H9 (cell line): Measurements from ENCODE around the gene HDHD2. TPM values are rescaled to one million over a fixed set of nuclear protein-coding genes. Genes with fewer than 3 reads are reported as not detected.

ENCODE experiments used
- DNase-seq: peaks from one replicate; pipeline ENCODE4 v3.0.0-alpha.2; 2017
- H2AFZ ChIP-seq: one replicate; pipeline ENCODE4 v1.6.1; 2013; ENCODE audit warnings: mild to moderate bottlenecking, low read length, control low read depth, moderate library complexity
- H2AK5ac ChIP-seq: 2 replicates; pipeline ENCODE4 v1.6.1; 2013; ENCODE audit warnings: low read length, control low read depth, mixed read lengths; ENCODE audit not compliant: insufficient read length
- H2BK120ac ChIP-seq: one replicate; pipeline ENCODE4 v1.6.1; 2013; ENCODE audit warnings: low read depth, mild to moderate bottlenecking, low read length, control low read depth, inconsistent platforms; ENCODE audit not compliant: poor library complexity, severe bottlenecking
- H2BK12ac ChIP-seq: 2 replicates; pipeline ENCODE4 v1.6.1; 2013; ENCODE audit warnings: low read length, control low read depth, mixed read lengths, low read depth; ENCODE audit not compliant: insufficient read length
- H2BK15ac ChIP-seq: 2 replicates; pipeline ENCODE4 v1.6.1; 2013; ENCODE audit warnings: low read depth, low read length, control low read depth
- H2BK20ac ChIP-seq: one replicate; pipeline ENCODE4 v1.6.1; 2013; ENCODE audit warnings: low read depth, mild to moderate bottlenecking, low read length, control low read depth, inconsistent platforms; ENCODE audit not compliant: poor library complexity, severe bottlenecking
- H2BK5ac ChIP-seq: 2 replicates; pipeline ENCODE4 v1.6.1; 2013; ENCODE audit warnings: low read length, control low read depth, mixed read lengths; ENCODE audit not compliant: insufficient read length
- H3K14ac ChIP-seq: 2 replicates; pipeline ENCODE4 v1.6.1; 2013; ENCODE audit warnings: low read length, control low read depth; ENCODE audit not compliant: insufficient read depth
- H3K18ac ChIP-seq: 2 replicates; pipeline ENCODE4 v1.6.1; 2013; ENCODE audit warnings: low read depth, mild to moderate bottlenecking, mixed read lengths, low read length, control low read depth; ENCODE audit not compliant: insufficient read length
- H3K23ac ChIP-seq: 2 replicates; pipeline ENCODE4 v1.6.1; 2013; ENCODE audit warnings: low read length, control low read depth, mixed read lengths, low read depth; ENCODE audit not compliant: insufficient read length
- H3K23me2 ChIP-seq: 2 replicates; pipeline ENCODE4 v1.6.1; 2013; ENCODE audit warnings: low read depth, mild to moderate bottlenecking, mixed read lengths, low read length, control low read depth; ENCODE audit not compliant: insufficient read length, poor library complexity, severe bottlenecking
- H3K27ac ChIP-seq: 2 replicates; pipeline ENCODE4 v1.5.1; 2013; ENCODE audit warnings: low read length, control low read depth, mixed read lengths, low read depth; ENCODE audit not compliant: insufficient read length
- H3K27me3 ChIP-seq: 2 replicates; pipeline ENCODE4 v1.6.1; 2013; ENCODE audit warnings: low read length, control low read depth, inconsistent platforms; ENCODE audit not compliant: insufficient read depth
- H3K4ac ChIP-seq: 2 replicates; pipeline ENCODE4 v1.6.1; 2013; ENCODE audit warnings: low read depth, mild to moderate bottlenecking, control low read depth, inconsistent platforms, low read length, moderate library complexity
- H3K4me1 ChIP-seq: 2 replicates; pipeline ENCODE4 v1.6.1; 2013; ENCODE audit warnings: low read length, control low read depth, inconsistent platforms; ENCODE audit not compliant: insufficient read depth
- H3K4me2 ChIP-seq: 2 replicates; pipeline ENCODE4 v1.6.1; 2013; ENCODE audit warnings: low read length, control low read depth, mixed read lengths; ENCODE audit not compliant: insufficient read length, insufficient read depth
- H3K56ac ChIP-seq: 2 replicates; pipeline ENCODE4 v1.6.1; 2013; ENCODE audit warnings: low read depth, mild to moderate bottlenecking, mixed read lengths, low read length, control low read depth; ENCODE audit not compliant: insufficient read length
- H3K79me1 ChIP-seq: 2 replicates; pipeline ENCODE4 v1.6.1; 2013; ENCODE audit warnings: low read depth, mild to moderate bottlenecking, moderate library complexity, low read length, control low read depth, inconsistent platforms; ENCODE audit not compliant: insufficient read depth, poor library complexity, severe bottlenecking
- H3K79me2 ChIP-seq: 2 replicates; pipeline ENCODE4 v1.6.1; 2013; ENCODE audit warnings: low read length, control low read depth, inconsistent platforms; ENCODE audit not compliant: insufficient read depth
- H3K9ac ChIP-seq: 2 replicates; pipeline ENCODE4 v1.6.1; 2013; ENCODE audit warnings: low read length, control low read depth, mixed read lengths; ENCODE audit not compliant: insufficient read length; ENCODE audit errors: extremely low read depth
- H3K9me3 ChIP-seq: one replicate; pipeline ENCODE4 v1.6.1; 2013; ENCODE audit warnings: low read depth, low read length, inconsistent platforms; ENCODE audit not compliant: control insufficient read depth
- H3T11ph ChIP-seq: one replicate; pipeline ENCODE4 v1.6.1; 2013; ENCODE audit warnings: mild to moderate bottlenecking, low read length, control low read depth, inconsistent platforms
- H4K20me1 ChIP-seq: one replicate; pipeline ENCODE4 v1.6.1; 2013; ENCODE audit not compliant: control insufficient read depth, insufficient read length, insufficient read depth
- H4K5ac ChIP-seq: 2 replicates; pipeline ENCODE4 v1.6.1; 2013; ENCODE audit warnings: low read depth, mild to moderate bottlenecking, mixed read lengths, low read length, control low read depth; ENCODE audit not compliant: insufficient read length
- H4K8ac ChIP-seq: replicated peaks from 2 replicates; pipeline ENCODE4 v1.6.1; 2013; ENCODE audit warnings: low read length, control low read depth, mixed read lengths, low read depth; ENCODE audit not compliant: insufficient read length
- H4K91ac ChIP-seq: 2 replicates; pipeline ENCODE4 v1.6.1; 2013; ENCODE audit warnings: low read depth, mild to moderate bottlenecking, moderate library complexity, mixed read lengths, low read length, control low read depth; ENCODE audit not compliant: insufficient read length
- H3K27ac Mint-ChIP-seq, 3 experiments: 2 replicates in 2 of 3; 3 replicates in 1 of 3; pipeline ENCODE4 v1.8.0; 2020 to 2021; ENCODE audit warnings: mixed read lengths in 3 of 3, mild to moderate bottlenecking in 1 of 3, moderate library complexity in 1 of 3
- H3K27me3 Mint-ChIP-seq: 2 replicates; pipeline ENCODE4 v1.8.0; 2021; ENCODE audit warnings: low read depth, mild to moderate bottlenecking, moderate library complexity, mixed read lengths
- H3K36me3 Mint-ChIP-seq, 3 experiments: 2 replicates in 2 of 3; 3 replicates in 1 of 3; pipeline ENCODE4 v1.8.0; 2020 to 2021; ENCODE audit warnings: low read depth in 3 of 3, mixed read lengths in 3 of 3; ENCODE audit not compliant: insufficient read depth in 1 of 3
- H3K4me1 Mint-ChIP-seq, 2 experiments: 2 replicates each; pipeline ENCODE4 v1.8.0; 2020; ENCODE audit warnings: mixed read lengths in 2 of 2
- H3K4me3 Mint-ChIP-seq, 2 experiments: 2 replicates in 1 of 2; 3 replicates in 1 of 2; pipeline ENCODE4 v1.8.0; 2020 to 2021; ENCODE audit warnings: mild to moderate bottlenecking in 2 of 2, mixed read lengths in 2 of 2, moderate library complexity in 1 of 2
- H3K9me3 Mint-ChIP-seq, 2 experiments: 2 replicates in 1 of 2; 3 replicates in 1 of 2; pipeline ENCODE4 v1.8.0; 2020; ENCODE audit warnings: mild to moderate bottlenecking in 2 of 2, mixed read lengths in 2 of 2, moderate library complexity in 1 of 2
- CTCF ChIP-seq: fragments of 200-600 bp; sonication (generic); conservative IDR thresholded peaks from 3 replicates; pipeline ENCODE4 v1.8.0; 2021; ENCODE audit warnings: antibody characterized with exemption, mild to moderate bottlenecking
- WGBS: extraction: QIAGEN DNeasy Blood & Tissue Kit; methylation state at CpG from one replicate; pipeline ENCODE4 v1.1.7; 2013; ENCODE audit warnings: missing lambda C conversion rate, low lambda C conversion rate, mixed read lengths; ENCODE audit not compliant: insufficient read length; ENCODE audit errors: extremely low coverage; 5-methylcytosine and 5-hydroxymethylcytosine counted together
- total RNA-seq: library from RNA; stranded (reverse); gene quantifications from 2 replicates; pipeline ENCODE4 v1.2.1, GENCODE V29; 2021

Gene HDHD2
- total RNA-seq, 1 experiment from 2014 or later: 51.0 TPM

GRCh38 chr18:47179520-47179919 is 29.2 kb upstream of the HDHD2 start:
- Histone ChIP-seq H3K27me3 (no peaks in the 10 kb centered on the region), H4K5ac (no peak overlapping the region), H4K20me1 (no peaks in the 10 kb centered on the region), H2BK120ac (no peak overlapping the region), H4K91ac (no peak overlapping the region), H3K79me2 (peaks cover 8% of the 10 kb centered on the region; the same call in 1 of the 2 replicates), H2BK12ac (no peak overlapping the region), H3K14ac (no peak overlapping the region), H3T11ph (no peak overlapping the region), H3K4me2 (no peak overlapping the region), H2BK15ac (no peak overlapping the region), H2BK20ac (no peak overlapping the region), H3K56ac (no peak overlapping the region), H3K23me2 (peaks cover 8% of the 10 kb centered on the region), H3K27ac (no peak overlapping the region), H3K18ac (no peak overlapping the region), H2BK5ac (no peak overlapping the region), H3K4ac (no peak overlapping the region), H2AK5ac (no peak overlapping the region), H3K23ac (no peak overlapping the region), H3K79me1 (peaks cover 4% of the 10 kb centered on the region), H3K4me1 (peaks cover 2% of the 10 kb centered on the region; the same call in 1 of the 2 replicates), H4K8ac (no peak overlapping the region), H2AFZ (no peak overlapping the region), H3K9me3 (peaks cover 5% of the 10 kb centered on the region), H3K9ac (no peak overlapping the region)
- no peak overlapping the region for H3K4me3 Mint-ChIP-seq
- H3K27ac Mint-ChIP-seq: peak overlapping the region in 1 of 3 experiments; percentile 77; a peak in 2 of 7 replicates
- peaks cover 2 to 6% (median 3%) of the 10 kb centered on the region in 3 experiments; a peak in 5 of 7 replicates for H3K36me3 Mint-ChIP-seq
- peaks cover 7 to 16% of the 10 kb centered on the region in 2 experiments for H3K4me1 Mint-ChIP-seq
- TF ChIP-seq CTCF: no peak
- H3K27me3 Mint-ChIP-seq: peaks cover 23% of the 10 kb centered on the region
- WGBS: no CpG with 5 or more reads among the region's 4 CpGs
- peaks cover 14 to 16% of the 10 kb centered on the region in 2 experiments for H3K9me3 Mint-ChIP-seq
- DNase-seq: no peak
